ENCODE measurements around the gene VGLL4.
"Not testable (repeated sequence)": the region's sequence is repeated elsewhere in the genome, so short reads cannot be mapped to it uniquely, and the experiment has no call there.

Gene VGLL4, protein sequence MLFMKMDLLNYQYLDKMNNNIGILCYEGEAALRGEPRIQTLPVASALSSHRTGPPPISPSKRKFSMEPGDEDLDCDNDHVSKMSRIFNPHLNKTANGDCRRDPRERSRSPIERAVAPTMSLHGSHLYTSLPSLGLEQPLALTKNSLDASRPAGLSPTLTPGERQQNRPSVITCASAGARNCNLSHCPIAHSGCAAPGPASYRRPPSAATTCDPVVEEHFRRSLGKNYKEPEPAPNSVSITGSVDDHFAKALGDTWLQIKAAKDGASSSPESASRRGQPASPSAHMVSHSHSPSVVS

DNA sequence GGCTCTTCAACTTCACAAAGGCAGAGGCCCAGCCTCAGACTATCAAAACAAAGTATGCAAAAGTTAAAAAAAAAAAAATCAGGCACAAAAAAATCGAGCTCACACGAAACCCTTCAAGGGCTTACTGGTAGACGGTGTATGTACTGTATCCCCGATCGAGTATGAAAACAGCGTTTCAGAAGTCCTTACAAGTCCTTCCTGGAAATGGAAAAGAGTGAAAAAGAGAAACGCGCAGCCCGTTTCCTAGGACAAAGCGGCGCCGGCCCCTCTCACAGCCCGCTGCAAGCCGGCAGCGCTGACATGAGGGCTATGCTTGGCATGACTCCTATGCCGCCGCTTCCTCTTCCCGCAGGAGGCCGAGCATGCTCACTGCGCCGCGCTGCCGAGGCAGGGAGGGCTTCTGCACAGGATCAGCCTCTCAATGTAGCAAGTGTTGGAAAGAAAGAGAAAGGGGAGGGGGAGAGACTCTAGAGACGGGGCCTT is at the start of gene VGLL4:
Gene VGLL4 (minus strand): TSS at position 311 of the 483 bp plus-strand sequence. CDS start 397 bp downstream, outside the sequence.
- no peak for FAIRE-seq

DNA sequence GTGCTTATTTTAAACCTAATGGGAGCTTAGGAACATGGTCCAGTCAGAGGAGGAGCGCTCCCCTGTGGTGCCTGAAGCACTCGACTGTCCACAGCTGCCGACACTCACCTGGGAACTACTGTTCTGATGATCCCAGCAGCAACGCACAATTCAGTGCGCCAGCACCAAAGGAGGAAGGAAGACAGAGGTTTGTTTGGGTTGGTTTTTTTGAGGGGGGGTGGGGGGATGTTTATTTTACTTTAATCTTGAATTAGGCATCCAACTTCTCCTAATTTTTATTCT is 48.8 kb upstream of the VGLL4 start:
- no peak for FAIRE-seq

DNA sequence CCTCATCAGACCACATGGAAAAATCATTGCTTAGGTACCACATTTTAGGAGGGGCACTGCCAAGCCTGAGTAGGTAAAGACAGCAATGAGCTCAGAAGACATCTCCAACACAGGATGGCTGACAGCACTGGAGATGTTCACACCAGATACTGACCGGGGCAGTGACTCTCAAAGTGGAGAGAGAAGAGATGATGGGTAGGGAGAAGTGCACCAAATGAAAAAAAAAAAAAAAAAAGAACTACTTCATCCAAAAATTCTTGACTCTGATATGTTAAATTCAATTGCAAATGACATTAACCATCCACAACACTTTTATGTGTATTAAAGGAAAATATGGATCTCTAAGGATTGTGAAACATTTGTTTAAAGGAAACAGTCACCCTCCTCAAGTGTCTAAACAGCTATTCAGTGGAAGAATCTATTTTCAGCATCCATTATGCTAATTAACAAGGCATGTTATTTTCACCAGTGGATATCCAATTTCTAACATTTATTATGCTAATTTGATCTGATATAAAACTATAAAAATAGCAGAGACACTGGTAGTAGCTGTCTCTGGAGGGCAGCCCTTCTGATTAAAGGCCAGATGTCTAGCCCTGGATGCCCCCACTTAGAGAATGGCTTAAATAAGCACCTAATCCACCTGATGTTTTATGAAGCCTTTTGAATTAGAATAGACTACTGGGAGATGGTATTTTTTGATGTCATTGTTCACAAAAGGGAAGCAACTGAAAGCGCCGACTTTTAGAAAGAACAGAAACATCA is 48.2 kb upstream of the VGLL4 start:
- no peak for FAIRE-seq

DNA sequence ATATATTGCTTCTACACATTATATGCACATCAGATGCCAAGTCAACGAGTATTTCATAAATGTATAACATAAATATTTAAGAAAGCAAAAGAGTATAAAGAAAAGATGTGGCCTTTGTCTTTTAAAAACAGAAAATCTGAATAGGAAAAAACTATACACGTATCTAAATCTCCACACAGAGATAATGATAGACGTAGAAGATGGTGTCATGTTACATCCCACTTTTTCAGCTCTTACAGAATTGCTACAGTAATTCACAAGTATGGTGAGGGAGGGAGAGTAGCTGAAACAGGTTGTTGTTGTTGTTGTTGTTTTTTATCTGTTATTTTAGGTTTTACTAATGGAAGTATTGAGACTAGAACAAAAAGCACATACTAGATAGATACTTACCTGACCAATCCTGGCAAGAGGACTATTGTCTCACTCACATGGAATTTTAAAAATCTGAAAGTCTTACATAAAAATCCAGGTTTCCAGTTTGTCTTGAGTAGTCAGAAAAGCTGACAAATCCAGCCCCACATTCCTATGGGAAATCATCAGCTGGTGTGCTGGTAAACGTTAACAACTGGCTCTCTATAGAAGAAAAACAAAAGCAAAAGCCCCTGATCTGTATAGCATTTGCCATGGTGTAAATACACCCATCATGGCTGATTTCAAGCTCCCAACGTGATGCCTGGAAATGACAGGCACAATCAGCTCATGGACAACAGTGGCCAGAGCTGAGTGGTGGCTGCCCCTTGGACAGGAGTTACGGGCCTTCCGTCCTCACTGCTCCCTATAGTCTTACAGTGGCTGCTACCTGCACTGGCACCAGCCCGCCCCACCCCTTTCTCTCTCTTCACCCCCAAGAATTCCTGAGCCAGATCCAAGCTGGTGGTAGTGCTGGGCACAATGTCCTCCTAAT is 47.4 kb upstream of the VGLL4 start:
- no peak for FAIRE-seq

DNA sequence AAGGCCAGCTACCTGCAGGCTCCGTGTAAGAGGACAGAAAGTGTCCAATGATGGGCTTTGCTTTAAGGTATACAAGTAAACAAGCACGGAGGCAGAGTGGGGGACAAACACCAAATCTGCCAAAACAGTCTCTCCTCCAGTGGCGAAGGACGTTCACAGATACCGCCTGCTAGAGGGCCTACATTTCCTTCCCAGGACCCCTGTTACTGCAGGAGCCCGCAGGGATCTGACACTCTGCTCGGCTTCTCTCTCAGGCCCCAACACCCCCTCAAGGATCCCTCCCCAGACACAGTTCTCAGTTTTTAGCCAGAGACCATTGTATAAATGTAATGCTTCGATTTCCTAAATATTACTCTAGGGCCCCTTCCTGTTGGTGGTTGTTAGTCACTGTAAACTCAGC is 46.0 kb upstream of the VGLL4 start:
- FAIRE-seq, result no peak

DNA sequence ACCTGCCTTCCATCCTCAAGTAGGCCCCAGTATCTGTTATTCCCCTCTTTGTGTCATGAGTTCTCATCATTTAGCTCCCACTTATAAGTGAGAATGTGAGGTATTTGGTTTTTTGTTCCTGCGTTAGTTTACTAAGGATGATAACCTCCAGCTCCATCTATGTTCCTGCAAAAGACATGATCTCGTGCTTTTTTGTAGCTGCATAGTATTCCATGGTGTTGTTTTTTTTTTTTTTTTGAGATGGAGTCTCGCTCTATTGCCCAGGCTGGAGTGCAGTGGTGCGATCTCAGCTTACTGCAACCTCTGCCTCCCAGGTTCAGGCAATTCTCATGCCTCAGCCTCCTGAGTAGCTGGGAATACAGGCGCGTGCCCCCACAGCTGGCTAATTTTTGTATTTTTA is 41.3 kb upstream of the VGLL4 start:
- not testable (repeated sequence) for FAIRE-seq

DNA sequence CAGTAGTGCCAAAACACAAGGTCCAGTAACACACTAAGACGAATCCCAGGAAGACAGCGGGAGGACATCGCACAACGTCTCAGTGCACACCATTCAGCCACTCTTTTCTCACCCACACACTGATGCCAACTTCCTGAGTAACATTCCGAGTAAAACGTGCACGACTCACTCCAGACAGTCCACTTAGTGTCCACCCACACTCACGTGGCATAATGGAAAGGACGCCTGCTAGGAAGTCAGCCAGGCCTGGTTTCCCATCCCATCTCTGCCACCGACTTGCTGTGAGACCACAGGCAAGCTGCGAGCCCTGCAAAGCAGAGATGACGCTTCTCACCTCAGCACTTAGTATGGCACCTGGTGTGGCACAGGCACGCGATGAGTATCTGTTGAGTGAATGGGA is 36.8 kb upstream of the VGLL4 start:
- no peak for FAIRE-seq

DNA sequence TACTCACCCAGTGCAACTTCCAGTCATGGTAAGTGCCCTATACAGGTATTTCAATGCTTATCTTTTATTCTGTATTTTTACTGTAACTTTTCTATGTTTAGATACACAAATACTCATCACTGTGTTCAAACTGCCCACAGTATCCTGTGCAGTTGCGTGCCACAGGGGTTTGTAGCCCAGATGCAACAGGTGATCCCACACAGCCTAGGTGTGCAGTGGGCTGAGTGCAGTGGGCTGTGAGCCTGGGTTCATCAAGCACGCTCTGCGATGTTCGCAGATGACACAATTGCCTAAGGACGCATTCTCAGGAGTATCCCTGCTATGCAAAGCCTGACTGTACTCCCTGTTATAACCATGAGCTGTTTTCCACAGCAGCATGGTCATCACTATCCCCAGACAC is 36.2 kb upstream of the VGLL4 start:
- no peak for FAIRE-seq

DNA sequence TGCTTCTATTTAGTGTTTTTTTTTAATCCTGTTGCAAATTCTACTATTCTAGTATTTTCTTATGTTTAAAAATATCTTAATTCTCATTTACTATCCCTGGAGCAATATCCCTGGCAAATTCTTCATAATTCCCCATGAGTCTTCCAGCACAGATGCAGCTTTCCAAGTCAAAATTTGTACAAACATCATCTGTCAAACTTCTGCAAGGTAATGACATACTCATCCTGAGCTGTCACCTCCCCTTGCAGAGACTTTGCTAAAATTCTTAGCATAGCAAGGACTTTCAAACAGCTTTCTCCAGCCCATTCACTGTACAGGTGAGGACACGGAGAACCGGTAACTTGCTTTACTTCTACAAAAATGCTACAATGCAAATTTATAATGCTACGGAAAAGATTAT is 28.6 kb upstream of the VGLL4 start:
- FAIRE-seq, result no peak

DNA sequence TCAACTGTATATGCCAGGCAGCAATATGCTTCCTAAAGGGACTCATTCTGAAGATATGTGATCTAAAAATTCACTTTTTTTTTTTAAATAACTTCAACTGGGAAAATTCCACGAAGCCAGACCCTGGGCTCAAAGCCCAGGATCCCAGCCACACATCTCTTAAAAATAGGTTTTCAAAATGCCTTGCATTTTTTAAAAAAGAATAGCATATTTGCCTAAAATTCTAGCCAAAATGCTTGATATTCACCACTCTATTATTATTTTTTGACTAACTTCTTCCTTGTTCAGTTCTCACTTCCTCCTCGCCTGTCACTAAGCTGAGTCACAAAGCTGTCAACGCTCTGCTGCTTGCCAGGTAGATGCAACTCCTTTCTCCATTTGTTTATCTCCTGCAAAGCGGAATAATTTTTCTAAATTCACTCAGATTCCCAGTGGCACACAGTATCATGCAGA is 28.0 kb upstream of the VGLL4 start:
- no peak for FAIRE-seq

DNA sequence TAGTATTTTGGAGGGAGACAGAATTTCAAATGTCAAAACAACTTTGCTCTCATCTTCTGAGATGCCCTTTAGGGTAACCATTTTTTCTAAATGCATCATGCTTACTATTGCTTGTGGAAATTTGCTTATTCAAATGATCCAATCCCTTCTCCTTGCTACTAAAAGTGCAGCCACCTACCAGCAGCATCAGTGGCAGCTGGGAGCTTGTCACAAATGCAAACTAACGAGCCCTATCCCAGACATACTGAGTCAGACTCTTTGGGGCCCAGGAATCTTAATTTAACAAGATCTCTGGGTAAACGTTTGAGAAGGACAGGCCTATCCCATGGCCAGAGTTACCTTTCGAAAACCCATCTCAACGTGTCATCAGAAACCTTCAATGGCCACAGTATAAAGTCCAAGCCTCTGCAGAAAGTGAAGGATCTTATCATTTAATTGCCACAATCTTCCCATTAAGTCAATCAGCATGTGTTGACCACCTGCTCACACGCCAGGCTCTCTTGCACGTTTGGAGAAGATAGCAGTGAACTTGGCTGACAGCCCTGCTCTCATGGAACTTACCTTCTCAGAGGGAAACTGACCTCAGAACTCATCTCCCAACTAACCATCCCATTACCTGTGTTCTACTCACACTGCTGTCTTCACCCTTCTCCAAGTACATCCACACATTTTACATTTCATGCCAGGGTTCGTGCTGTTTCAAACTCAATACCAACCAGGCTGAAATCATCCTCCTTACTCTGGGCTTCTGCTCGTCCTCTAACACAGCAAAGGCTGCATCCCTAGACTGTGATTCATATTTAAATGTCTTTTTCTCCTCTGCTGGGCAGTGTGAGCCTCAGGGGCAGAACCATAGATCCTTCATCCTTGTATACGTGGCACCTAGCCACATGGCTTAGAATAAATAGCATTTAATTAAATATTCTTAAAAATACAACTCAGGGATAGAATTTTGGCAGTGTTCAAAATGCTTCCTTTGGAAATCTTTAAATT is 24.8 kb upstream of the VGLL4 start:
- no peak for FAIRE-seq

DNA sequence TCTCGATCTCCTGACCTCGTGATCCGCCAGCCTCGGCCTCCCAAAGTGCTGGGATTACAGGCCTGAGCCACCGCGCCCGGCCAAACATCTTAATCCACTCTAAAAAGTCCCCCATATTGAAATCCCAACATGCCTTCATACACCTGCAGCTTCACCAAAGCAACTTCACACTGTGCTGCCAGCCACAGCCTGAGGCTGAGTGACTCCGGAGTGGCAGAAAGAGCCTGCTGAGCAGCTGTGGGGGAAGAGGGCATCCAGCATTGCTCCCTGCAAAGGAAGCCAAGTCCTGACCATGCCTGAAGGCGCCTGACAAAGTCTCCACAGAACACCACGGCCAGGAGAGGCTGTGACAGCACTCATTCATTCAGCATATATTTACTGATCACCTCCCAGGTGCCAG is 21.6 kb upstream of the VGLL4 start:
- FAIRE-seq, result no peak

DNA sequence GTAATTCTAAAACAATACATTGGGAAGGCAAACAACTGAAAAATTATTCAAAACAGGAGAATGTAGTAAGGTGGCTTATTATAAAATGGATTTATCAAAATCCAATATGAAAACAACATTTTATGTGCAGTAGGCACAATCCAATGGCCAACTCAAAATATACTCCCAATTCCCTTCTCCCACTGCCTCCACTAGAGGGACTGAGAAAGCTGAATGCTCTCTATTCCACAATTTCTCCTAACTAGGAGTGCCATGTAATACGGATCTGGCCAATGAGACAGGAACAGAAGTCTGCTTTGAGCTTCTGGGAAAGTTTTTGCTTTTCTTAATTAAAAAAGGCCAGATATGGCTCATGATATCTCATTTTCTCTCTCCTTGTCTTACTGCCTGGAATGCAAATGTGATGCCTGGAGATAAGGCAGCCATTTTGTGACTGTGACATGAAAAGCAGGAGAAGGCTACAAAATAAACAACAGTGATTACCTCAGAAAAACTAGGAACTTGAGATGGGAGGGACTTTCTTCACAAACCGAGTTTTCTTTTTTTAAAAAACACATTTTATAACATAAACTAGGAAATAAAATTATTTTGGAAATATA is 18.8 kb upstream of the VGLL4 start:
- no peak for FAIRE-seq

DNA sequence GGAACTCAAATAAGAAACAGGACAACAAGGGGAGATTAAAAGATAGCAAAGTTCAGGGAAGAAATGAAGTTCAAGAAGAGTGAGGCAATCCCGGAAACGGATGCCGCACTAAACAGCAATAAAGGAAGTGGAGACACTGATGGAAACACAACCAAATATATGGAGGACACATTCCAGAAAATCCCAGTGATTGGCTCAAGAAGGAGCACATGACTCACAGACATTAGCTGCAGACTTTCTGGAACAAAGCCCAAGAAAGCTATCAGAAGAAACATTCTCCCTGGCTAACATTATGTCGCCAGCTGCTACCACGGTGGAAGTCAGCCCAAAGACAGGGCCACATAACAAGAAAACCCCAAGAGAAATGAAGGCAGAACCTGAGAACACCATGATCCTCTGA is 18.1 kb upstream of the VGLL4 start:
- no peak for FAIRE-seq

DNA sequence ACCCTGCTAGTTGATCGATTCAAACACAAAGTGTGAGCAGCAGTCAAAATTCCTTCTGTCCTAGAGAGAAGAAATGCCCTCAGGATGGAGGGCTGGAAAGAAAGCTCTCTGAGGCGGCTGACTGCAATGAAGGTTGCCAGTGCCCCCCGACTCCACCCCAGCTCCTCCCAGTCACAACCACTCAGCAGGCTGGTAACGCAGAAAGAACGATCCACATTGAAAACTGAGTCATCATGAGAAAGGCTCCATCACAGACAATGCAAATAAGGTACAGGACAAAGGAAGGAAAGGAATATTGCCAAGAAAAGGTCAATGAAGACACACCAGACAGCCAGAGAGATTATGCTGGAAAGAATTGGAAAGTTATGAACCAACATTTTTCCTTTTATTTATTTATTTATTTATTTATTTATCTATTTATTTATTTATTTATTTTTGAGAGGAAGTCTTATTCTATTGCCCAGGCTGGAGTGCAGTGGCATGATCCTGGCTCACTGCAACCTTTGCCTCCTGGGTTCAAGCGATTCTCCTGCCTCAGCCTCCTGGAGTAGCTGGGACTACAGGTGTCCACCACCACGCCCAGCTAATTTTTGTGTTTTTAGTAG is 17.4 kb upstream of the VGLL4 start:
- no peak for FAIRE-seq

DNA sequence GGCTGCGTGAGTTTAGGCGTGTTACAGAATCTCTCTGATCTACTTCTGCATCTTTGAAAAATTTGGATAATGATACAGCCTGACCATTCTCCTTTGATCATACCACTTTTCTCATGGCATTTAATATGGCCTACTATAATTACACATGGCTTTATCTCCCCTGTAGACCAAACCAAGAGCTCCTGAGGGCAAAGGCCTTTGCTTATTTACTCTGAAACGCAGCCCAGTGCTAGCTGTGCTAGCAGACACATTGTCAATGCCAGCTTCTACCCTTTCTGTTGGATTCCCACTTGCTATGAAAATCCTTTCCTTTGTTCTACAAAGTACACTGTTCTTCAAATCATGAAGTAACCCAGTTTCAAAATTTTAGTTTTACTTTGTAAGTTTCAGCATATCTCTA is 16.5 kb upstream of the VGLL4 start:
- no peak for FAIRE-seq

DNA sequence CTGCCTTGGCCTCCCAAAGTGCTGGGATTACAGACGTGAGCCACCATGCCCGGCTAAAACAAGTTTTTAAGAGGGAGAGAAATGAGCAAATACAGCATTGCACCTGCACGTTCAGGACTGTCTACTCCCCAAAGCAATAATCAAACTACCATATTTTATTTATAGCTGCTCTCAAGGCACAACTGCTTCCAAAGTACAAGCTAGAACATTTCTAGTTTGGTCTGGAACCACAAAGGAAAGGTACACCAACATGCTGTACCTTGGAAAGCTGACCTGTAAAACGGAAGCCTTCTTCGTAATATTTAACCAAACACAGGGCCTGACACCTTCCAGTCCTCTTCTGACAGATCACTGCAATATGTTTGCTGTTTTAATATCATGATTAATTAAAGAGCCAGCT is 14.5 kb upstream of the VGLL4 start:
- FAIRE-seq, result no peak

DNA sequence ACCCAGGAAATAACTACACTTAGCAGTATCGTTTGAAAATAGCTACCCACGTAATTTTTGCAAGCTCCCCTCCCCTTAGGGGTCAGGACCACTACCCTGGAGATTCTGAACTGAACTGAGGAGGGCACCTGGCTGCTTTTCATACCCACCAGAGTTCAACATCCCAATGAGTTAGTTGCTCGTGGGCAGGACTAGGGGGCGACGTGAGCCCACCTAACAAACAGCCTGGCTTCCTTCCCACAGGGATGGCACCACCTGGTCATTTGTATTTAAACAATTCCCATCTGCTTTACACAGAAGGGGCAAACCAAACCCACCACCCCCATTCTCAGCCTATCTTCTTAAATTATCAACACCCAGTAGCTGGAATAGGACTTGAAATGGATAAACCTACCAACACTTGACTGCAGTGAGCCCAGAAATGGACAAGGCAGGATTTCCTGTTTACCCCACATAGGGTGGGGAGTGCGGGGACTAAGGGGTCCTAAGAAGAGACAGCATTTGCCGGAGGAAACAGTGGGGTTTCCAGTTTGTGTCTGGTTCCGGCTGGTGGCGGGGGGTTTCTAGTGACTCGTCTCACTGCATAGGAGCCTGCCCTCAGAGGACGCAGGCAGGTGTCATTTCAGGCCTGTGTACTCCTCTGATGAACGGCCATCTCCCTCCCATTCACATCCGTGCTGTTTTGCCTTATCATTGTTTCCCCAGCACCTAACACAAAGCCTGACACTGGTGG is 11.6 kb upstream of the VGLL4 start:
- no peak for FAIRE-seq

DNA sequence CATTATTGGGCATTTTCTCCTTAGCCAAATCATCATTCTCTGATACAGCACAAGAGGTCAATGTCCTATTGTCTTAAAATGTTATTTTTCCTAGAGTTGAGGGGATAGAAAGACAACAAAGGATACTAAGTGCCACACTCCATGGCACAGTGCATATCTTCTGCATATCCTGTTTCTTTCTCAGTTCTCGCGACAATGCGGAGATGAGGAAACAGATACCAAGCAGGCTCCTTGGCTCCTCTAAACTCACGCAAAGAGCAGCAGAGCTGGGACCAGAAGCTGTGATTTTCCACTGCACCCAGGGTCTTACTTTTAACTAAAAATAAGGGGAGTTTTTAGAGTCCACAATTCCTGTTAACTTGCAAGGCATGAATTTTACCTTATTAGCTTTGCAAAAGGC is 10.5 kb upstream of the VGLL4 start:
- FAIRE-seq, result no peak

DNA sequence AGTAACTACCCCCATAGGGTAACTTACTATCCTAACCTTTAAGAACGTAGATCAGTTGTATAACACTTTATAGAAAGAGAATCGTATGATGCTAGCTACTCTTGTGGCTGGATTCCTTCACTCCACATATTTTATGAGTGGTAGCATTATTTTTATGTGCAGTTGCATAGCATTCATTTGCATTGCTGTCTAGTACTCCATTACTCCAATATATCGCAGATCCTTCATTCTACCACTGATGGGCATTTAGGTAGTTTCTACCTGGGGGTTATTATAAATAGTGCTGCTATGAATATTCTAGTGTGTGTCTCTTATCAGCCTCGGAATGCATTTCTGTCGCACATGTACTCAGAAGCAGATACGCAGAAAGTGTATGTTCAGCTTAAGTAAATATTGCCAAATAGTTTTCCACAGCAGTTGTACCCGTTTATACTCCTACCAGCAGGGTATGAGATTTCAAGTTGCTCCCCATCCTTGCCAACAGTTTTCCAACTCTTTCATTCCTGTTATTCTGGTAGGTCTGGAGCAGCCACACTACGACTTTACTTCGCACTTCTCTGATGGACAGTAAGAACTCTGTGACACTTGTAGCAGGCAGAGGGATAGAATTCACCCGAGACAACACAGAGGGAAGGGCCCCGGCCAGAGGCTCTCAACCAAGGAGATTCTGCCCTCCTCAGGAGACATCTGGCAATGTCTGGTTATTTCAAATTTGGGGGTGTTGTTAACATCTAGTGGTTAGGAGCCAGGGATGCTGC is 9.8 kb upstream of the VGLL4 start:
- no peak for FAIRE-seq
